Duodenal mucosa (tissue), 2 donors: ENCODE results near the gene DHRSX.
A peak's percentile ranks its signal among the peaks of the same experiment; 100 is the strongest.

Experiments
- H3K27ac ChIP-seq: one replicate; pipeline ENCODE4 v1.7.0; 2013; ENCODE audit warnings: low read depth, low read length
- H3K27me3 ChIP-seq, 2 donors: one replicate each; pipeline ENCODE4 v1.7.0; 2013; ENCODE audit warnings: low read length in 2 of 2, control low read depth in 1 of 2; ENCODE audit not compliant: insufficient read depth in 2 of 2, control insufficient read depth in 1 of 2
- H3K36me3 ChIP-seq, 2 donors: one replicate each; pipeline ENCODE4 v1.7.0; 2013; ENCODE audit warnings: low read length in 2 of 2, control low read depth in 1 of 2; ENCODE audit not compliant: insufficient read depth in 2 of 2, control insufficient read depth in 1 of 2
- H3K4me1 ChIP-seq, 2 donors: one replicate each; pipeline ENCODE4 v1.7.0; 2013; ENCODE audit warnings: low read length in 2 of 2, control low read depth in 1 of 2; ENCODE audit not compliant: insufficient read depth in 2 of 2, control insufficient read depth in 1 of 2
- H3K4me3 ChIP-seq, 2 donors: one replicate each; pipeline ENCODE4 v1.7.0; 2013; ENCODE audit warnings: low read length in 2 of 2, low read depth in 1 of 2
- H3K9ac ChIP-seq, 2 donors: one replicate each; pipeline ENCODE4 v1.7.0; 2013; ENCODE audit warnings: low read length in 2 of 2, low read depth in 1 of 2
- H3K9me3 ChIP-seq, 2 donors: one replicate each; pipeline ENCODE4 v1.7.0; 2013; ENCODE audit warnings: low read length in 2 of 2, control low read depth in 1 of 2; ENCODE audit not compliant: control insufficient read depth in 1 of 2

Gene DHRSX

GRCh38 chrX:2497961-2498780, 2.6 kb downstream of the DHRSX start:
- peak overlapping the region; percentile 89 for H3K27ac ChIP-seq
- H3K4me3 ChIP-seq, result peak overlapping the region; percentile 83 to 86
- peaks cover 13 to 23% of the 10 kb centered on the region in 2 donors for H3K4me1 ChIP-seq
- H3K27me3 ChIP-seq, result no peaks in the 10 kb centered on the region
- H3K36me3 ChIP-seq, result peaks cover 4 to 6% of the 10 kb centered on the region in 2 donors
- H3K9me3 ChIP-seq, result no peaks in the 10 kb centered on the region
- peak overlapping the region; percentile 79 to 86 for H3K9ac ChIP-seq

GRCh38 chrX:2495595-2495994, 5.2 kb downstream of the DHRSX start:
- Histone ChIP-seq H3K4me3 (no peak overlapping the region), H3K9me3 (no peaks in the 10 kb centered on the region), H3K36me3 (peaks cover 4 to 16% of the 10 kb centered on the region in 2 donors), H3K27ac (no peak overlapping the region), H3K9ac (no peak overlapping the region), H3K4me1 (peaks cover 13 to 23% of the 10 kb centered on the region in 2 donors), H3K27me3 (no peaks in the 10 kb centered on the region)

- Histone ChIP-seq H3K4me1 (peaks cover 0 to 5% of the 10 kb centered on the region in 2 donors), H3K9ac (no peak overlapping the region), H3K36me3 (peaks cover 28 to 44% of the 10 kb centered on the region in 2 donors), H3K4me3 (no peak overlapping the region), H3K27ac (no peak overlapping the region), H3K27me3 (no peaks in the 10 kb centered on the region), H3K9me3 (no peaks in the 10 kb centered on the region)
Measured at GRCh38 chrX:2492531-2493218, 8.1 kb downstream of the DHRSX start.

GRCh38 chrX:2490634-2491033, 10.1 kb downstream of the DHRSX start:
- Histone ChIP-seq H3K4me1 (no peaks in the 10 kb centered on the region), H3K27ac (no peak overlapping the region), H3K36me3 (peaks cover 38 to 62% of the 10 kb centered on the region in 2 donors), H3K9me3 (no peaks in the 10 kb centered on the region), H3K4me3 (no peak overlapping the region), H3K27me3 (no peaks in the 10 kb centered on the region), H3K9ac (no peak overlapping the region)

- Histone ChIP-seq H3K9ac (no peak overlapping the region), H3K27me3 (no peaks in the 10 kb centered on the region), H3K27ac (no peak overlapping the region), H3K9me3 (no peaks in the 10 kb centered on the region), H3K36me3 (peaks cover 35 to 59% of the 10 kb centered on the region in 2 donors), H3K4me1 (no peaks in the 10 kb centered on the region), H3K4me3 (no peak overlapping the region)
Measured at GRCh38 chrX:2489446-2490445, 11.0 kb downstream of the DHRSX start.

GRCh38 chrX:2488621-2489285, 12.0 kb downstream of the DHRSX start:
- H3K9me3 ChIP-seq, result no peaks in the 10 kb centered on the region
- peaks cover 35 to 66% of the 10 kb centered on the region in 2 donors for H3K36me3 ChIP-seq
- no peaks in the 10 kb centered on the region for H3K27me3 ChIP-seq
- no peaks in the 10 kb centered on the region for H3K4me1 ChIP-seq
- H3K27ac ChIP-seq, result no peak overlapping the region
- no peak overlapping the region for H3K4me3 ChIP-seq
- no peak overlapping the region for H3K9ac ChIP-seq

GRCh38 chrX:2487366-2487765, 13.4 kb downstream of the DHRSX start:
- no peak overlapping the region for H3K27ac ChIP-seq
- peaks cover 35 to 64% of the 10 kb centered on the region in 2 donors for H3K36me3 ChIP-seq
- H3K4me1 ChIP-seq, result no peaks in the 10 kb centered on the region
- H3K4me3 ChIP-seq, result no peak overlapping the region
- no peaks in the 10 kb centered on the region for H3K9me3 ChIP-seq
- no peak overlapping the region for H3K9ac ChIP-seq
- H3K27me3 ChIP-seq, result no peaks in the 10 kb centered on the region

GRCh38 chrX:2486476-2487133, 14.2 kb downstream of the DHRSX start:
- peaks cover 35 to 62% of the 10 kb centered on the region in 2 donors for H3K36me3 ChIP-seq
- H3K4me1 ChIP-seq, result no peaks in the 10 kb centered on the region
- no peak overlapping the region for H3K27ac ChIP-seq
- H3K9ac ChIP-seq, result no peak overlapping the region
- no peaks in the 10 kb centered on the region for H3K9me3 ChIP-seq
- H3K27me3 ChIP-seq, result no peaks in the 10 kb centered on the region
- H3K4me3 ChIP-seq, result no peak overlapping the region

- H3K9ac ChIP-seq, result no peak overlapping the region
- no peaks in the 10 kb centered on the region for H3K27me3 ChIP-seq
- H3K27ac ChIP-seq, result peak overlapping the region; percentile 3
- peaks cover 35 to 59% of the 10 kb centered on the region in 2 donors for H3K36me3 ChIP-seq
- H3K9me3 ChIP-seq, result no peaks in the 10 kb centered on the region
- no peak overlapping the region for H3K4me3 ChIP-seq
- H3K4me1 ChIP-seq, result no peaks in the 10 kb centered on the region
Measured at GRCh38 chrX:2485789-2486345, 14.9 kb downstream of the DHRSX start.
